HG03520 (cell line): Measurements from ENCODE around the gene TMEM116.
"Not testable (repeated sequence)": the region's sequence is repeated elsewhere in the genome, so short reads cannot be mapped to it uniquely, and the experiment has no call there.

Source experiments
- ATAC-seq: cut with Tn5 transposase; IDR thresholded peaks from one replicate; pipeline ENCODE4 v1.9.1; 2021; ENCODE audit warnings: mild to moderate bottlenecking, moderate library complexity; ENCODE audit not compliant: unreplicated experiment

TMEM116 gene

DNA sequence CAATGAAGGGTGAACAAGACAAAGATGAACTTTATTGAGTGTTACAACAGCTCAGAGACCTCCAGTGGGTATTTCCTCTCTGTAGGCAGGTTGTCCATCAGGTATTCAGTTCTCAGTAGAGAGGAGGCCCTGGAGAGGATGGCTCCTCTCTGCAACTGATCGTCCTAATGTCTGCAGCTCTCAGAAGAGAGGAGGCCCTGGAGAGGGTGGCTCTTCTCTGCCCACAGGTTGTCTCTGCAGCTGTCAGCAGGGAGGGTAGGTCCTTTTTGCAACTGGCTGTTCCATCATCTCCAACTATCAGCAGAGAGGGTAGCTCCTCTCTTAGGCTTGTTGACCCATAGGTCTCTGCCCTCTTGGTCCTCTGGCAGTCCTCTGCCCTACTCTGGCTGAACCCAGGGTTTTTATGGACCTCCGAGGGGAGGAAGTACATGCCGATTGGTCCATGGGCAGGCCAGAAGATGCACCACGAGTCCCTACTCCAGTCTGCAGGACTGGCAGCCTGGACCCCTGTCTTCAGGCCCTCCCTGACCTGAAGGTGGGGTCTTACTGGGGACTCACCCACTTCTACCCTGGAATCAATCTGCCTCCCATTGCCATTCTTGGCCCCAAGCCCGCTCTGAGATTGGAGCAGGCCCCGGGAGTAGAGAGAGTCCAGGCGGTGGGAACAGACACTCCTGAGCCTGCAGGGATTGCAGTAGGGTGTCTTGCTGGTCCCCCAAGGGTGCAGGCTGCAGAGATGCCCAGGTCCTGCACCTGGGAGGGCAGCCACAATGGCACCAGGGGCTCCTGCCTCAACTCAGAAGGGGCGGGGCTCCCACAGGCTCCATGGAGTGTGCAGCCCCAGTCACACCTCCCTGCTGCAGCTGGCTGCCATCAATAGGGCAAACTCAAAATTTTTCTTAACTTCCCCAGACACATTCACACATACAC lies 2.3 kb downstream of the TMEM116 start:
- ATAC-seq: no peak

GRCh38 chr12:112009596-112009995 lies 3.4 kb downstream of the TMEM116 start:
- not testable (repeated sequence) for ATAC-seq

DNA sequence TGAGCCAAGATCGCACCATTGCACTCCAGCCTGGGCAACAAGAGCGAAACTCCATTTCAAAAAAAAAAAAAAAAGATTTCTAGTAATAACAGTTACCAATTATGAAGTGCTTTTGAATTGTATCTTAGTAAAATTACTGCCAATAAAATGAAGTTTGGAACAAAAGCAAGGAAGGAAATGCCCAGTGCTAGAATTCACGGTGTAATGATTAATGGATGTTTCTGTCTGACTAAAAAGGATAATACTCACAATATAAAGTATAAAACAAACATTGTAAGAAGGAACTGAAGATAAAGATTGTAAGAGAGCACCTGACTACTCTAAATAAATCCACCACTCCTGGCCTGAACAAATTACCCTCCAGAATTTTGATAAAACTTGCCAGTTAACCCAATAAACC lies 4.0 kb downstream of the TMEM116 start:
- ATAC-seq: no peak

DNA sequence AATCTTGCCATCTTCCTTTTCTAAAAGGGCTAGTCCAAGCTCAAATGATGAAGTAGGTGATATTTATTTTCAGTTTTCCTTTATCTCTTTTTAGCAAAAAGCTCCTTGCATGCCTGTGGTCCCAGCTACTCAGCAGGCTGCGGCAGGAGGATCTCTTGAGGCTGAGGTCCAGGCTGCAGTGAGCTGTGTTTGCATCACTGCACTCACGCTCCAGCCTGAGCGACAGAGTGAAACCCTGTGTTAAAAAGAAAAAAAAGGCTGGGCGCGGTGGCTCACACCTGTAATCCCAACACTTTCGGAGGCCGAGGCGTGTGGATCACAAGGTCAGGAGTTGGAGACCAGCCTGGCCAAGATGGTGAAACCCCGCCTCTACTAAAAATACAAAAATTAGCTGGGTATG lies 5.0 kb downstream of the TMEM116 start:
- no peak for ATAC-seq

- ATAC-seq: no peak
Observed at GRCh38 chr12:112005419-112006395, 7.3 kb downstream of the TMEM116 start.

DNA sequence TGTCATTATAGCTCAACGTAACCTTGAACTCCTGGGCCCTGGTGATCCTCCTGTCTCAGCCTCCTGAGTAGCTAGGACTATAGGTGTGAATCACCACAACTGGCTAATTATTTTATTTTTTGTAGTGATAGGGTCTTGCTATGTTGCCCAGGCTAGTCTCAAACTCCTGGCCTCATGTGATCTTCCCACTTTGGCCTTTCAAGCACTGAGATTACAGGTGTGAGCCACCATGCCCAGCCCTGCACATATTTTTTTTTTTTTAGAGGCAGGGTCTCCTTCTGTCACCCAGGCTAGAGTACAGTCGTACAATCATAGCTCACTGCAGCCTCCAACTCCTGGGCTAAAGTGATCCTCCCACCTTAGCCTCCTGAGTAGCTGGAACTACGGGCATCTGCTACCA lies 8.9 kb downstream of the TMEM116 start:
- no peak for ATAC-seq

GRCh38 chr12:112001576-112001975 lies 11.4 kb downstream of the TMEM116 start:
- ATAC-seq: no peak

- no peak for ATAC-seq
Observed at GRCh38 chr12:112000820-112001219, 12.1 kb downstream of the TMEM116 start.

DNA sequence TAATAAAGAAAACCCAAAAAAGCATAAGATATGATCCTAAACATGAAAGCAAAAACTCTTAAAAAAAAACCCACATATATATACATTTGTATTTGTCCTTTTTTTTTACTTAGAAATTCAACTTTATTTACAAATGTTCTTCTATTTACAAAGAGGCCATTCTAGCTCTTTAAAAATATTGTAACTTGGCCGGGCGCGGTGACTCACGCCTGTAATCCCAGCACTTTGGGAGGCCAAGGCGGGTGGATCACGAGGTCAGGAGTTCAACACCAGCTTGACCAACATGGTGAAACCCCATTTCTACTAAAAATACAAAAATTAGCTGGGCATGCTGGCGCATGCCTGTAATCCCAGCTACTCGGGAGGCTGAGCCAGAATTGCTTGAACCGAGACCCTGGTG lies 13.8 kb downstream of the TMEM116 start:
- ATAC-seq: not testable (repeated sequence)

DNA sequence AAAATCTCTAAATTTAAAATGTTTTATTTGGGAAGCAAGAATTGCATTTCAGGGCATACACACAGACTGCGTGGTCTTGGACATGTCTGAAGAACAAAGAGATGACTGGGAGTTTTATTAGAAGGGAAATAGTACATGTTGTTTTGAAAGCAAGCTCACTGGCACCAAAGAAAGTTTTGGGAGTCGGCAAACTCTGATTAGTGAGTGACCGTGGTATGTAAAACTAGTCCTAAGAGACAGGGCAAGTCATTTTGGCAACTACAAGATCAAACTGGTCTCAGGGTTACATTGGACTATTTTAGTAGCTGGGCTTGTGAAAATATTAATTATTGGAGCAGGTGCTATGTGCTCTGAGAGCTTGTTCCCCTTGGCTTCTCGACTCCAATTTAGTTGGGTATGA lies 14.9 kb downstream of the TMEM116 start:
- ATAC-seq: no peak

- no peak for ATAC-seq
Observed at GRCh38 chr12:111997300-111997699, 15.7 kb downstream of the TMEM116 start.

DNA sequence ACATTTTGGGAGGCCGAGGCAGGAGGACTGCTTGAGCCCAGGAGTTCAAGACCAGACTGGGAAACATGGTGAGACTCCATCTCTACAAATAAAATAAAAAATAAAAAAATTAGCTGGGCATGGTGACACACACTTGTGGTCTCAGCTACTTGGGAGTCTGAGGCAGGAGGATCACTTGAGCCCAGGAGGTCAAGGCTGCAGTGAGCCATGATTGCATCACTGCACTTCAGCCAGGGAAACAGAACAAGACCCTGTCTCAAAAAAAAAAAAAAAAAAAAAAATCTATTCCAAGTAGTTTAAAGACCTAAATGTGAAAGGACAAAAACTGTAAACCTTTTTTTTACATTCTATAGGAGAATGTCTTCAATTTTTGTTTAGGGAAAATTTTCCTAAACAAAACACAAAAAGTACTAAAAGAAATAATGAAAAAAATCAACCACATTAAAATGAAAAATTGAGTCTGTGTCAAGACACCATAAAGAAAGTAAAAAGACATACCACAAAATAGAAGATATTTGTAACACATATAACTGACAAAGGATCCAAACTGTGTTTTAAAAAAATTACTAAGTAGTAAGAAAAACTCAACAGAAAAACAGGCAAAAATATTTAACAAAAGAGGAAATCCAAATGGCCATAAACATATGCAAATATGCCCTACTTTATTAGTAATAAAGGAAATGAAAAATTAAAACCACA lies 17.0 kb downstream of the TMEM116 start:
- ATAC-seq: no peak

DNA sequence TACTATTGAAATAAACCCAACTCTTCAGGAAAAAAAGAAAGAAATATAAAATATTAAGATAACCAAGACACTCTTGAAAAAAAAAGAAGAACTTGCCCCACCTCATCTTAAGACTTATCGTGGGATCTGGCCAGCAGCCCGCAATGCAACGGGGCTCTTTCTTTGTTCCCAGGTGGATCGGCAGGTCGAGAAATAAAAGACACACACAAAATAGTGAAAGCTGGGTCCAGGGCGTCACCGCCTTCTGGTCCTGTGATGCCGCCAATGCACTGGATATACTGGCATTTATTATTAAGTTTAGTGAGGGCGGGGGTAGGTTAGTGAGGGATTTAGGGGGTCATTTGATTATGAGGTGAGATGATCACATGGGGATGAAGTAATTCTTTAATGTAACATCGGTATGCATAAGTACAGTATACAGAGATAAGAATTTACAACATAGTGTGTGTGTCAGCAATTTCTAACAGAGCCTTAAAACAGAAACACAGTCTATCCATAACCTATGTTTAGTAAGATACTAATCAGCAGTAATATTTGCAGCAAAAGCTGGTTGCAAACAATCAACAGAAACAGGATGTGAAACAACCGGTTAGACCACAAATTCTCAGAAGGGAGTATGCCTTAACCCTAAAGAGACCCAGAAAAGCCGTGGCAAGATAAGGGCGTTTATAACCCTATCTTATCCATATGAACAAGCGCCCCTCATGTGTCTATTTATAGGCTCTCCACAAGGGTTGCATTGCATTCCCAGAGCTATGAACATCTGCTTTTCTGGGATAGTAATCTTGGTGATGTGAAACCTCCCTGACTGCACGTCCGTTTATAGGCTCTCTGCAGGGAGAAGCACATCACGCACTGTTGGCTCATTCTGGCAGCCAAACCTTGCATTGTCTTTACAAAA lies 18.5 kb downstream of the TMEM116 start:
- not testable (repeated sequence) for ATAC-seq

- no peak for ATAC-seq
Observed at GRCh38 chr12:111993292-111994150, 19.4 kb downstream of the TMEM116 start.

- ATAC-seq: no peak
Observed at GRCh38 chr12:111992464-111992863, 20.5 kb downstream of the TMEM116 start.

- no peak for ATAC-seq
Observed at GRCh38 chr12:111991946-111992345, 21.0 kb downstream of the TMEM116 start.

DNA sequence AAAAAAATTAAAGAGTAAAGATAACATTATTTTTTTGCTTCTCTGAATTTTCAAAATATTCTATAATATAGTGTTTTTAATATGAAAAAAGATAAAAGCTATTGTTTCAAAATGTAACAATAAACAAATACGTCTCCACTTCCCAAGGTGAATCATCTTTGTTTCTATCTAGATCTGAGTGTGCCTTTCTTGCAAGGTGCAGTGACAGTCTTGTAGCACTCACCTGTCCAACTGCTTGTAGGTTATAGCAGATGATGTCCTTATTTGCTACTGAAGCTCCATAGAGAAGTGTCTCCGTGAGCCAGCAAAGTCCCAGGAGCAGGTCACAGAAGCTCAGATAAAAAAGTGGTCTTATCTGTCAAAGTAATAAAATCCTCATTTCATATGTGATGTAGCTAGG lies 21.4 kb downstream of the TMEM116 start:
- ATAC-seq: no peak

- ATAC-seq: no peak
Observed at GRCh38 chr12:111984820-111985219, 28.1 kb downstream of the TMEM116 start.

- ATAC-seq: no peak
Observed at GRCh38 chr12:111981987-111982386, 31.0 kb downstream of the TMEM116 start.
